Activated T-cell treated with anti-CD3 and anti-CD28 coated beads, Interleukin-2, amount 50 U/mL, for 24 hours (primary cell): Measurements from ENCODE around the gene HECTD2.
A peak's percentile ranks its signal among the peaks of the same experiment; 100 is the strongest.

Source experiments
- DNase-seq: peaks from one replicate; pipeline ENCODE4 v3.0.0-alpha.2; 2020
- H3K27ac Mint-ChIP-seq: 2 replicates; pipeline ENCODE4 v1.8.0; 2020; ENCODE audit warnings: mild to moderate bottlenecking, mixed read lengths
- H3K27me3 Mint-ChIP-seq: 2 replicates; pipeline ENCODE4 v1.8.0; 2020; ENCODE audit warnings: mixed read lengths
- H3K36me3 Mint-ChIP-seq: 2 replicates; pipeline ENCODE4 v1.8.0; 2020; ENCODE audit warnings: low read depth, mixed read lengths
- H3K4me1 Mint-ChIP-seq: 2 replicates; pipeline ENCODE4 v1.8.0; 2020; ENCODE audit warnings: low read depth, mixed read lengths
- H3K4me3 Mint-ChIP-seq: 2 replicates; pipeline ENCODE4 v1.8.0; 2020; ENCODE audit warnings: mild to moderate bottlenecking, moderate library complexity, mixed read lengths
- H3K9me3 Mint-ChIP-seq: 2 replicates; pipeline ENCODE4 v1.8.0; 2020; ENCODE audit warnings: mixed read lengths

HECTD2 gene

DNA sequence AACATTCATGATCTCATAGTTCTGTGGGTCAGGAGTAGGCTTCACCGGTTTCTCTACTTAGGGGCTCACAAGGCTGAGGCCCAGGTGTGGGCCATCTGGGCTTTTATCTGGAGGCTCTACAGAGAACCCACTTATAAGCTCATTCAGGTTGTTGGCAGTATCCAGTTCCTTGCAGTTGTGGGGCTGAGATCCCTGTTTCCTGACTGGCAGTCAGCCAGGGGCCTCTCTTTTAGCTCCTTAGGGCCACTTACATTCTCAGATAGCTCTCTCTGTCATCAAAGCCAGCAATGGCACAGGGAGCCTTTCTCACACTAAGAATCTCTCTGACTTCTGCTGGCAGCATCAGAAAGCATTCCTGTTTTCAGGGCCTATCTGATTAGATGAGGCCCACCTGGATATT is 18.2 kb upstream of the HECTD2 start:
- H3K27me3 Mint-ChIP-seq = peaks cover 19% of the 10 kb centered on the region
- no peak for DNase-seq
- H3K4me1 Mint-ChIP-seq = peaks cover 3% of the 10 kb centered on the region
- no peaks in the 10 kb centered on the region for H3K36me3 Mint-ChIP-seq
- no peaks in the 10 kb centered on the region for H3K9me3 Mint-ChIP-seq
- no peak overlapping the region for H3K27ac Mint-ChIP-seq
- H3K4me3 Mint-ChIP-seq = no peak overlapping the region

DNA sequence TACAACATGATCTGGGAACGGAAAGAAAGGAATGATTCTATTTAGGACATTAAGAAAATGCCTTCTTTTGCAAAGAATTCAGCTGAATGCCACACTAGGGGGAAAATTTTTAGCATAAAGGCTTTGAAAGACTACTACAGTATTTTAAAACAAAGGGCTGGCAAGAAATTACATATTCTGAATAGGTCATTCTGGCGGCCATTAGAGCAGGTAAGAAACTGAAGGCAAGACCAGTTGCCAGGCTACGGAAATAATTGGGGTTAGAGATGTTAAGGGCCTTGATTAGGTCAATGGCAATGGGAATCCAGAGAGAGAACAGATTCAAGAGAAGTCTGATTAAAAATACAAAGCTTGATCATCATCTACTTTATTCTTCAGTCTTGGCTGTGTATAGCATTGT is 3.8 kb upstream of the HECTD2 start:
- no peak for DNase-seq
- Mint-ChIP-seq H3K9me3 (no peaks in the 10 kb centered on the region), H3K36me3 (peaks cover 5% of the 10 kb centered on the region), H3K27me3 (peaks cover 4% of the 10 kb centered on the region), H3K27ac (no peak overlapping the region), H3K4me1 (peaks cover 15% of the 10 kb centered on the region), H3K4me3 (no peak overlapping the region)

DNA sequence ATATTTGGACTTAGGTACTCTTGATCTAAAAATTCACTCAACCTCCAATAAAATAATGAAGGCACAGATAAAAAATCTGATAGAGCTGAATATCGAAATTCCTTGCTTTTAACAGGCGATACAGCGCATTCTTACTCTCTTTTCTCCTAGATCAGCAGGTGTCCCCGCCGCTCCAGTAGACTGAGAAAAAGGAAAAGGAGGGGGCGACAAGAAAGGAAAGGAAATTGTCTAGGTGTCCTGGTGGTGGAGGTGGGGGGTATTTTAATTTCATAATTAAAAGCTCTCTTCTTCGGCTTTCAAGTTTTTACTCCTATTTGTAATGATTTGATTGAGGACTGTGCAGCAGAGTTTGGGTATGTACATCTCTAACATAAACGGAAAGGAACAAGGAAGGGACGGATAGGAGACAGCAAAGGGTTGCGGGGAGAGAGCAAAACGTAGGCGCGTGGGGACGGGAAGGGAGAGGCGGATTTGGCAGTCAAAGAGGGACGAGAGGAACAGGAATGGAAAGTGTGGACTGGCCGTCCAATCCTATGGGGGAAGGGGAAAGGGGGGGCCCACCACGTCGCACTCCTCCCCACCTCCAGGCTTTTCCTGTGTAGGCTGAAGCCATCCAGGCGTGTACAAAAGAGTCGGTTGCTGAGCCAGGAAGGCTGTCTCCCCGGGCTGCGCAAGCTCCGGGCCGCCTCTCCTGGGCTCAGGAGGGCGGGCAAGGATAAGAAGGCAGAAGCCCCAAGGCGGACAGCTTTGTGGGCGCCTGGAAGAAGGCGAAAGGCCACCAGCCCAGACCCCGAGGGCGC is 875 bp upstream of the HECTD2 start:
- Mint-ChIP-seq H3K9me3 (no peaks in the 10 kb centered on the region), H3K4me1 (peaks cover 25% of the 10 kb centered on the region), H3K27ac (peak overlapping the region; percentile 92), H3K36me3 (peaks cover 5% of the 10 kb centered on the region), H3K27me3 (peaks cover 4% of the 10 kb centered on the region), H3K4me3 (peak overlapping the region; percentile 81)
- DNase-seq = no peak

DNA sequence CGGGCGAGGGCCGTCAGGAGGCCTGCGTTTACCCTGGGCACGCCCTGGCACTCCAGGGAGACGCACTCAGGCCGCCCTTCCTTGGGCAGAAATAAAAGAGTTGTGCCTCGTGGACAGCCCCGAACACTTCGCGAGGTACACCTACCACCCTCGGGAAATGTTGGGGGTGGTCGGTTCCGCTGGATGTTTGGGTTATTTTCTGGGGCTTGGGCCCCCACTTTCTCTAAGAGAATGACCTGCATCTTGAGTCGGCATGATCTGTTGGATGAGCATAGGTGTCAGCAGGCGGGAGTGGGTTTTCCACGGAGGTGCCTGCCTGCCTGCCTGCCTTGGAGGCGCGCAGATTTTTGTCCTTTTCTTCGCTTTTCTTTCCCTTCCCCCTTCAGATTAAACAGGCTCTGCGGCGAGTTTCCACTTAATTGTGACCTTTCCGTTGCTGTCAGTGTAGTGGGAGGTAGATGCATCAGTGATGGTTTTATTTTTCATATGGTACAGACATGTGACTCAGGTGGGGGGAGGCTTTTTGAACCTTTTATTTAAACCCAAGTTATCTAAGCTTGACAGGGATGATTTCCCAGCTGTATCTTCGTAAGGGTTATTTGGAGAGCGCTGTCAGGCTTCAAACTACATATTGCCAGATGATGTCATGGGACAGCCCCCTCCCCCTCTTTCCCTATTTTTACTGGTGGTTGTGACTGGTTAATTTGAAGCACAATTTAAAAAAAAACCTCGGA is 661 bp downstream of the HECTD2 start:
- DNase-seq = no peak
- Mint-ChIP-seq H3K9me3 (no peaks in the 10 kb centered on the region), H3K27me3 (peaks cover 4% of the 10 kb centered on the region), H3K36me3 (peaks cover 5% of the 10 kb centered on the region), H3K4me1 (peaks cover 28% of the 10 kb centered on the region), H3K4me3 (peak overlapping the region; percentile 82), H3K27ac (peak overlapping the region; percentile 91)

DNA sequence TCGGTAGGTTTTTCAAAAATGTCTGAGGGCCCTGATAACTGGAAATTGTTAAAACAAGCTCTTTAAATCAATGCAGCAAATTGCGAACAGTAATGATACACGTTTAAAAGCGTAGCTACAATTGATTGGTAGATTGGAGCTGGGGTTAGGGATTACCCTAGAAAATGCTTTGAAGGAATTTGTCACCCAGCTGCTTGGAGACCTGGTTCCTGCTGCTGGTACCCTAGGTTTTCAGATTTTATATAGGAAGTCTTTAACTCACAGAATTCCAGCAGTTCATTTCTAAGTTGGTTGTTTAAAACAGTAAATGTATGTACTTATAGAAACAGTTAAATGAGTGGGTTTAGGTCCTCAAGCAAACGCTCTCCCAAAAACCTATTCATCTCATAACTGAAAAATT is 1.5 kb downstream of the HECTD2 start:
- H3K27me3 Mint-ChIP-seq = peaks cover 4% of the 10 kb centered on the region
- no peak overlapping the region for H3K27ac Mint-ChIP-seq
- peaks cover 5% of the 10 kb centered on the region for H3K36me3 Mint-ChIP-seq

DNA sequence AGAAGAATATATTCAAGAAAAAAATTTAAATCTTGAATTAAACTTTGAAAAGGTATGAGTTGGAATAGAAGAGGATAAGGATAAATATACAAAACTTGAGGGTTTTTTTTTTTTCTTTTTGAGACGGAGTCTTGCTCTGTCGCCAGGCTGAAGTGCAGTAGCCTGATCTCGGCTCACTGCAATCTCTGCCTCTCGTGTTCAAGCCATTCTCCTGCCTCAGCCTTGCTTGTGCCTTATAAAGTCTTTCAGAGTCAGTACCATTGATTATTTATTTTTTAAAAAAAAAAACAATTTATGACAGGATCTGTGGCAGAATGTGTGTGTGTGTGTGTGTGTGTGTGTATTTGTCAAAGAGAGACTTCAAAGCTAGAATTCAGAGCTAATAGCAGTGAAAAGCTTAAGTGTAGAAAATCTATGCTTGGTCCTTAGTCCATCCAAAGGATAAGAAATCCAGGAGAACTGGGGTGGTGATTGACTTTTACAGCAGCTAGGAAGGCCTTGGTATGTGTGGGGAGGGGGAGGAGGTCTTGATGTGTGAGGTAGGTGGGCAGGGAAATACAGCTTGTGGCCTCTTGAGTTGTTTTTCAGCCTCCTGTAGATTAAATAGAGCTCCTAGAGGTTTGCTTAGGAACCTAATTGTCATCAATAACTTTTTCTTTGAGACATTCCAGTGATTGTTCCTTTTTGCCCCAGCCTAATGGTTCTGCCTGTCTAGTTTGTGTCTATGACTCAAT is 2.4 kb downstream of the HECTD2 start:
- Mint-ChIP-seq H3K4me1 (peaks cover 33% of the 10 kb centered on the region), H3K27ac (no peak overlapping the region), H3K9me3 (no peaks in the 10 kb centered on the region), H3K36me3 (peaks cover 5% of the 10 kb centered on the region), H3K27me3 (peaks cover 4% of the 10 kb centered on the region), H3K4me3 (no peak overlapping the region)
- no peak for DNase-seq

More for the DNA sequence above, 1.5 kb downstream of the HECTD2 start:
- Mint-ChIP-seq H3K4me1 (peaks cover 32% of the 10 kb centered on the region), H3K4me3 (peak overlapping the region; percentile 82), H3K9me3 (no peaks in the 10 kb centered on the region)
- DNase-seq = no peak

DNA sequence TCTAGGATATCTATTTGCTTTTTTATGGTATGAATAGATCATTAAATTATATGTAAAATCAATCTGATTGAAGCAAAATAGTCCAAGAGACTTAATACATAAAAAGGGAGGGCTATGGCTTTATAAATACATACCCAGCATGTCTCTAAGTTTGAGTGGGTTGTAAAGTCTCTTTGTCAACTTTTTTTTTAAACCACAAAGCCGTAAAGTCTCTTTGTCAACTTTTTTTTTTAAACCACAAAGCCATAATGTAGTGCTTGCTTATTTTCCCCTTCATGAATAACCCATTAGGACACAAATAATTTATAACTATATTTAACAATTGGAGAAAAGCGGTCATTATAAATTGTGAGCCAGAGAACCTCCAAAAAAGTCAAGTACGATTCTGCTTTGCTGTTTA is 5.7 kb downstream of the HECTD2 start:
- Mint-ChIP-seq H3K9me3 (no peaks in the 10 kb centered on the region), H3K4me3 (no peak overlapping the region), H3K27ac (no peak overlapping the region)

DNA sequence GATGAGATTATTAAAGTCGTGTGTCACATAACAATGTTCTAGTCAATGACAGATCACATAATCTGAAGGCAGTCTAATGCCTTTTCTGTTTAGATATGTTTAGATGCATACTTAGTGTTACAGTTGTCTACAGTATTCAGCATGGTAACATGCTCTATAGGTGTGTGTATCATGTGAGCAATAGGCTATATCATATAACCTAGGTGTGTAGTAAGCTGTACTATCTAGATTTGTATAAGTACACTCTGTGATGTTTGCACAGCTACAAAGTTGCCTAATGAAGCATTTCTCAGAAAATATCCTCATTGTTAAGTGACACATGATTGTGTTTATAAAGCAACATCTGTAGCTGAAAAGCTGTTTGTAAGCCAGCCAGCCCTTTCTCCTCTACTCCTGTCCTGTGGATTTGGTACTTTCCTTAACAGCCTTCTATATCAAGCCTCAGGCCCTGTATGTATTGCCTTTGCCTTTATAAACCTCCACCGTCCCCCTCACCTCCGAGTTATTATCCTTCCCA is 6.3 kb downstream of the HECTD2 start:
- H3K9me3 Mint-ChIP-seq = no peaks in the 10 kb centered on the region
- H3K4me3 Mint-ChIP-seq = no peak overlapping the region
- no peak overlapping the region for H3K27ac Mint-ChIP-seq
- H3K4me1 Mint-ChIP-seq = peaks cover 25% of the 10 kb centered on the region
- H3K36me3 Mint-ChIP-seq = no peaks in the 10 kb centered on the region
- no peak for DNase-seq
- no peaks in the 10 kb centered on the region for H3K27me3 Mint-ChIP-seq

More for the DNA sequence above, 5.7 kb downstream of the HECTD2 start:
- Mint-ChIP-seq H3K36me3 (peaks cover 2% of the 10 kb centered on the region), H3K4me1 (peaks cover 26% of the 10 kb centered on the region), H3K27me3 (no peaks in the 10 kb centered on the region)
- no peak for DNase-seq

DNA sequence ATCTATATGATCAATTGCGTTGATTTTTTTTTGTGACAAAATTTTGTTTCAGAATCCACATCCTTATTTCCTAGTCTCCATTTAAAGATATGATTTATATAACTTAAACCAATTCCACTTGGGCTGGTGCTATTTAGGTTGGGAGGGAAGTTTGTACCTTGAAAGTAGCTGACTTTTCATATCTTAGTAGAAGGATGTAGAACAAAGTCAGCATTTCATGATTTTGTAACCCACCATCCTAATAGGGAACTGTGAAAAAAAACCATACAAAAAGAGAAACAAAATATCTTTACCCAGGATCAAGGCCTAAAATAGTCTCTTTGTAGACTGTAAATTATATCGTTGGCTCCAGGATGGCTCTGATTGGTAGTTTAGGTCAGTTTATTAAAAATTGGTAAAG is 8.3 kb downstream of the HECTD2 start:
- Mint-ChIP-seq H3K4me1 (peaks cover 20% of the 10 kb centered on the region), H3K27me3 (no peaks in the 10 kb centered on the region), H3K36me3 (no peaks in the 10 kb centered on the region), H3K9me3 (no peaks in the 10 kb centered on the region), H3K4me3 (no peak overlapping the region), H3K27ac (no peak overlapping the region)
- no peak for DNase-seq

DNA sequence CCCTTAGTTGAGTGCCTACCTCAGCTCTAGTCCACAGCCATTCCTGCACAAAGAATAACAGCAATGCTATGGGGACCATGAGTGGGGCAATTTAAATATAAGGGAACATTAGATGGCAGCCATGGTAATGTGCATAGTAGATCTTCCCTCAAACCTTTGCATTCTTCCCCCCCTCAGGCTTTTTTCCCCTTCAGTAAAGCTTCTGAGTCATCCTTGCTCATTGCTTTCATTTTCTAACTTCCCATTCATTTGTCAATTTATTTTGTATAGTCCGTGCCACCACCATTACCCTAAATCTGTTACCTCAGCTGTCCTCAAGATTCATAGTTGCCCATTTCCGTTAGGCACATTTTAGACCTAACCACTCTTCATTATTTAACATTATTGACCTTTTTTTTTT is 10.7 kb downstream of the HECTD2 start:
- Mint-ChIP-seq H3K36me3 (no peaks in the 10 kb centered on the region), H3K4me3 (no peak overlapping the region), H3K27ac (peak overlapping the region; percentile 53), H3K27me3 (no peaks in the 10 kb centered on the region), H3K9me3 (no peaks in the 10 kb centered on the region), H3K4me1 (peaks cover 23% of the 10 kb centered on the region)
- no peak for DNase-seq

DNA sequence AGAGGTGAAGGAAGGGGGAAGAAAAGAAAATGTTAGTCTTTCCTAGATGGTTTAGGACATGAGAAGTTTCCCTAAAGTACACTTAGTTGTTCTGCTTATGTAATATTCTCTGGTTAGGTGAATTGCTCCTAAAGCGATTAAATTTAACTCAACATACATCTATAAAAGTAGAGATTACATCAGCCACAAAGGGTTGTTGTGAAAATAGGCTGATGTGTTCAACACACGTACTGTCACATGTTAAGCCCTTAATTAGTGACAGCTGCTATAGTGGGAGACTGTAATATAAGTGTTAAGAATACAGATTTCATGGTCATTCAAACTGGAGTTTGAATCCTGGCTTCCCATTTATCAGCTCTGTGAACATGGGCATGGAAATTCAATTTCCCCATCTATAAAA is 12.8 kb downstream of the HECTD2 start:
- no peak overlapping the region for H3K4me3 Mint-ChIP-seq
- peaks cover 17% of the 10 kb centered on the region for H3K4me1 Mint-ChIP-seq
- no peaks in the 10 kb centered on the region for H3K27me3 Mint-ChIP-seq
- H3K9me3 Mint-ChIP-seq = no peaks in the 10 kb centered on the region
- no peaks in the 10 kb centered on the region for H3K36me3 Mint-ChIP-seq
- no peak for DNase-seq
- H3K27ac Mint-ChIP-seq = no peak overlapping the region

DNA sequence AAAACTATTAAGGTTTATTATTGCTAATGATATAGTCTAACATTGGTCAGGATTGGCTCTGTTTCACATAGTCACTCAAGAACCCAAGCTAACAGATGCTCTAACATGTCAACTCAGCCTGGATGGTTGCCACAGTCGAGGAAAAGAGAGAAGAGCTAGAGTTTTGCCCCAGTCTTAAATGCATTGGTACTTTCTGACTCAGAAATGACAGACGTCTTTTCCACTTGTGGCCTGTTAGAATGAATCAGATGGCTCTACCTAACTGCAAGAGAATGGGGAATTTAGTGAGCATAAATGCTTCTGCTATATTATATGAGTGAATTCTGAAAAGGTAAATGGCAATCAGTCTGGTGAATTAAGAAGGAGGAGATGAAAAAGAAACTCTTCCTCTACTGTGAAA is 13.9 kb downstream of the HECTD2 start:
- Mint-ChIP-seq H3K36me3 (no peaks in the 10 kb centered on the region), H3K4me1 (peaks cover 17% of the 10 kb centered on the region), H3K27ac (peak overlapping the region; percentile 1), H3K27me3 (no peaks in the 10 kb centered on the region), H3K4me3 (no peak overlapping the region), H3K9me3 (no peaks in the 10 kb centered on the region)
- no peak for DNase-seq

DNA sequence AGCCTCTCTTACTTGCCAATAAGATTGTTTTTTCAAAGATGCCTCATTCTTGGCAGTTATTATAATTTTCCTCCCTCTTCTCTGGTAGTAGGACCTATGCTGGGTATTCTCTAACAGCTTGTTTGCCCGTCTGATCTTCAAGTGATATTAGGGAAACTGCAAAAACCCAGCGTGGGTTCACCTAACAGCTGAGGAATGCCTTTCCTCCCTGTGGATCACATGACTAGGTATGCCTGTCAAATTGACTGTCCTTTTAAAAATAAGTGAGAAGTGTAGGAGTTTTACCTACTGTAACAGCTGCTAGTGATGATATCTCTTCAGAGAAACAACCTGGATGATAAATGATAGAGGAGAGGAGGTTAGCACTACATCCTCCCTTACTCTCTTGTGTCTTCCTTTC is 22.0 kb downstream of the HECTD2 start:
- H3K4me3 Mint-ChIP-seq = no peak overlapping the region
- H3K4me1 Mint-ChIP-seq = peaks cover 3% of the 10 kb centered on the region
- no peak overlapping the region for H3K27ac Mint-ChIP-seq
- no peaks in the 10 kb centered on the region for H3K27me3 Mint-ChIP-seq
- H3K9me3 Mint-ChIP-seq = no peaks in the 10 kb centered on the region
- H3K36me3 Mint-ChIP-seq = peaks cover under 1% of the 10 kb centered on the region
- DNase-seq = no peak

DNA sequence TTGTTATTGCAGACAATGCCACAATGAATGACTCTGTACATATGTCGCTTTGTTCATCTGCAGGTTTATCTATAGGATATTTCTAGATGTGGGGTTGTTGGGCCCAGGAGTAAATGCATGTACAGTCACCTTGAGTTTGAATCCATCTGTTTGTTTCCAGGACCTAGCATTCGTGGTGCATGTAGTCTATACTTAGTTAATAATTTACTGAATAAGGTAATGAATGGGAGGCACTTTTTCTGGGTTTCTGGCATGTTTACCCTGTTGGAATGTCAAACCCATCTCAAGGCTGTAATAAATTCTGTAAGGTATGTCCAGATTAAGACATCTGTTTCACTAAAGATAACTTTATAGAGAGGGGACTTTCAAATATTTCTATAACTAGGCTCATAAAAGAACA is 23.5 kb downstream of the HECTD2 start:
- Mint-ChIP-seq H3K27ac (no peak overlapping the region), H3K4me1 (peaks cover 5% of the 10 kb centered on the region), H3K36me3 (peaks cover 9% of the 10 kb centered on the region), H3K9me3 (peaks cover 2% of the 10 kb centered on the region), H3K4me3 (no peak overlapping the region), H3K27me3 (no peaks in the 10 kb centered on the region)
- no peak for DNase-seq
